OCI-LY7 (cell line): ENCODE results near the gene RAD51D. TPM values are rescaled to one million over a fixed set of nuclear protein-coding genes. Genes with fewer than 3 reads are reported as not detected.
"Not testable (repeated sequence)": the region's sequence is repeated elsewhere in the genome, so short reads cannot be mapped to it uniquely, and the experiment has no call there.

ENCODE experiments used
- BruUV-seq: library from RNA; stranded (reverse); fragments of 400-500 nt; replicated peaks from 2 replicates; lab custom pipeline; 2021; lab: Mats Ljungman, UMichigan
- CTCF ChIA-PET: fragments of 300-600 bp; sonication (Branson Sonifier 250); formaldehyde crosslinking; loops from one replicate; lab custom pipeline; 2022; ENCODE audit warnings: antibody characterized with exemption; ENCODE audit not compliant: unreplicated experiment; lab: Charles Lee
- POLR2A ChIA-PET: fragments of 300-600 bp; sonication (Branson Sonifier 250); formaldehyde crosslinking; loops from one replicate; lab custom pipeline; 2022; ENCODE audit warnings: antibody characterized with exemption; lab: Charles Lee
- DNase-seq: peaks from one replicate; pipeline ENCODE4 v3.0.0-alpha.2; 2015; ENCODE audit warnings: low spot score
- H2AFZ ChIP-seq: fragments of 200-600 bp; sonication (generic), shearing (Covaris generic); 2 replicates; pipeline ENCODE4 v1.6.1; 2014; ENCODE audit warnings: mild to moderate bottlenecking, antibody characterized with exemption, low read length, moderate library complexity
- H3K27ac ChIP-seq: fragments of 200-600 bp; sonication (generic); 2 replicates; pipeline ENCODE4 v1.5.1; 2014; ENCODE audit warnings: mixed run types, low read depth, mild to moderate bottlenecking, moderate library complexity, low read length, inconsistent platforms; ENCODE audit not compliant: poor library complexity, severe bottlenecking
- H3K36me3 ChIP-seq: fragments of 200-600 bp; sonication (generic); 2 replicates; pipeline ENCODE4 v1.6.1; 2014; ENCODE audit warnings: mild to moderate bottlenecking, antibody characterized with exemption, low read length, moderate library complexity, mixed read lengths; ENCODE audit not compliant: insufficient read depth
- H3K4me1 ChIP-seq: fragments of 200-600 bp; sonication (generic); 2 replicates; pipeline ENCODE4 v1.5.1; 2014; ENCODE audit warnings: mild to moderate bottlenecking, low read length; ENCODE audit not compliant: insufficient read depth, poor library complexity, severe bottlenecking
- H3K4me2 ChIP-seq: fragments of 200-600 bp; sonication (generic); 2 replicates; pipeline ENCODE4 v1.6.1; 2014; ENCODE audit warnings: mild to moderate bottlenecking, low read length
- H3K4me3 ChIP-seq: fragments of 200-600 bp; sonication (generic); 2 replicates; pipeline ENCODE4 v1.5.1; 2014; ENCODE audit warnings: mild to moderate bottlenecking, low read depth, low read length; ENCODE audit not compliant: poor library complexity, severe bottlenecking
- H3K79me2 ChIP-seq: fragments of 200-600 bp; sonication (generic); 2 replicates; pipeline ENCODE4 v1.6.1; 2016; ENCODE audit warnings: low read depth, mild to moderate bottlenecking, low read length, moderate library complexity, mixed read lengths; ENCODE audit not compliant: insufficient read depth
- H3K9me2 ChIP-seq: fragments of 200-600 bp; sonication (generic); 2 replicates; pipeline ENCODE4 v1.6.1; 2016; ENCODE audit warnings: mild to moderate bottlenecking, low read length, mixed read lengths; ENCODE audit not compliant: insufficient read depth
- H3K9me3 ChIP-seq: fragments of 200-600 bp; sonication (generic); 2 replicates; pipeline ENCODE4 v1.6.1; 2014; ENCODE audit warnings: mild to moderate bottlenecking, mixed run types, low read length, mixed read lengths
- H4K20me1 ChIP-seq: fragments of 200-600 bp; sonication (generic); 2 replicates; pipeline ENCODE4 v1.6.1; 2014; ENCODE audit warnings: mild to moderate bottlenecking, antibody characterized with exemption, low read length, moderate library complexity, mixed read lengths; ENCODE audit not compliant: insufficient read depth
- EZH2phosphoT487 ChIP-seq: fragments of 200-600 bp; sonication (generic); IDR thresholded peaks from 2 replicates; pipeline ENCODE4 v1.6.1; 2018; ENCODE audit warnings: low read depth, borderline replicate concordance, mild to moderate bottlenecking, mixed run types, antibody characterized with exemption, low read length, moderate library complexity, mixed read lengths
- intact Hi-C: fragments of 100-400 bp; cut with micrococcal nuclease; formaldehyde crosslinking; loops from one replicate; pipeline ENCODE4 v1.10.0; 2022; ENCODE audit not compliant: unreplicated experiment
- total RNA-seq, 2 experiments: library from RNA; depleted of rRNA in 1 of 2; stranded (reverse); fragments of >200 nt in 1 of 2; shearing (Covaris generic) in 1 of 2; gene quantifications; 2 replicates each; pipeline ENCODE4 v1.2.3, GENCODE V29; 2014 to 2022
- TF ChIP-seq, protein P1 (sequence below): fragments of 200-600 bp; sonication (generic); conservative IDR thresholded peaks from 2 replicates; pipeline ENCODE4 v1.5.1; 2014; ENCODE audit warnings: mild to moderate bottlenecking, antibody characterized with exemption, low read length, moderate library complexity, mixed read lengths

The RAD51D gene
- total RNA-seq, 2 experiments from 2014 or later, result 22.4 to 40.6 TPM

GRCh38 chr17:35154196-35155165 is 34.8 kb upstream of the RAD51D start:
- H3K4me3 ChIP-seq, result no peak overlapping the region
- ChIA-PET POLR2A (no interaction called here), CTCF (no interaction called here)
- TF ChIP-seq EZH2phosphoT487, result no peak
- TF ChIP-seq, protein P1, sequence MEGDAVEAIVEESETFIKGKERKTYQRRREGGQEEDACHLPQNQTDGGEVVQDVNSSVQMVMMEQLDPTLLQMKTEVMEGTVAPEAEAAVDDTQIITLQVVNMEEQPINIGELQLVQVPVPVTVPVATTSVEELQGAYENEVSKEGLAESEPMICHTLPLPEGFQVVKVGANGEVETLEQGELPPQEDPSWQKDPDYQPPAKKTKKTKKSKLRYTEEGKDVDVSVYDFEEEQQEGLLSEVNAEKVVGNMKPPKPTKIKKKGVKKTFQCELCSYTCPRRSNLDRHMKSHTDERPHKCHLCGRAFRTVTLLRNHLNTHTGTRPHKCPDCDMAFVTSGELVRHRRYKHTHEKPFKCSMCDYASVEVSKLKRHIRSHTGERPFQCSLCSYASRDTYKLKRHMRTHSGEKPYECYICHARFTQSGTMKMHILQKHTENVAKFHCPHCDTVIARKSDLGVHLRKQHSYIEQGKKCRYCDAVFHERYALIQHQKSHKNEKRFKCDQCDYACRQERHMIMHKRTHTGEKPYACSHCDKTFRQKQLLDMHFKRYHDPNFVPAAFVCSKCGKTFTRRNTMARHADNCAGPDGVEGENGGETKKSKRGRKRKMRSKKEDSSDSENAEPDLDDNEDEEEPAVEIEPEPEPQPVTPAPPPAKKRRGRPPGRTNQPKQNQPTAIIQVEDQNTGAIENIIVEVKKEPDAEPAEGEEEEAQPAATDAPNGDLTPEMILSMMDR, result no peak
- no peaks in the 10 kb centered on the region for H3K9me3 ChIP-seq
- no peaks in the 10 kb centered on the region for H3K9me2 ChIP-seq
- no peaks in the 10 kb centered on the region for H4K20me1 ChIP-seq
- H3K27ac ChIP-seq, result no peak overlapping the region
- no peak overlapping the region for H3K4me2 ChIP-seq
- no peak for DNase-seq
- no peaks in the 10 kb centered on the region for H3K4me1 ChIP-seq
- no peaks in the 10 kb centered on the region for H3K79me2 ChIP-seq
- no peaks in the 10 kb centered on the region for H3K36me3 ChIP-seq
- intact Hi-C loops, result no loop called here
- no TSS peak for BruUV-seq
- H2AFZ ChIP-seq, result no peak overlapping the region

DNA sequence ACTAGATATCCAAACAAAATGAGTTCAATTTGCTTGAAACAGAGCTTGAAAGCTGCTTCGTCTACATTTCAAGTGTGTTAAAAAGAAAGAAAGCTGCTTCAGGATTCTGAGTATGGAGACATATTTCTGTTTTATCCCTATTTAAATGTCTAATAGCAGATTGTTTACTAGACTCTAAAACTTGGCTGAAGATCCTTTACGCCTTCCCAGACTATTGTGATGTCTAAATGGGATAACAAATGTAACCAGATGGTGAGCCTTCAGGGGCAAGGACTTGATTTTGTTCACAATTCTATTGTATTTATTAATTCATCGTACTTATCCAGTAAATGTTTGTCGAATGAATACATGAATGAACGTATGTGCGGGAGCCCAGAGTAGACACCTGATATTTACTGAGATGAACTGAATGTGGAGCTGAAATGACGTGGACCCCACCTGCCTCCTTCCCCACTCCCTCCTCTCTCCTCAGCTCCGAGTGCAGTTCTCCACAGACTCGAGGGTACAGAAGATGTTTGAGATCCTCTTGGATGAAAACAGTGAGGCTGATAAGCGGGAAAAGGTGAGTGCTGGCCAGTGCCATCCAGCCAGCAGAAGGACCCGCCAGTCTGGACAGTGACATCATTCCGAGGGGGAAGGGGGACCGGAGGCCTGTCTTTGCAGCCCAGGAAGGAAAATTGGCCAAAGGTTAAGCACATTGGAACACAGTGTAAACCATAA is 32.9 kb upstream of the RAD51D start:
- Histone ChIP-seq H3K36me3 (no peaks in the 10 kb centered on the region), H3K9me3 (no peaks in the 10 kb centered on the region), H3K79me2 (no peaks in the 10 kb centered on the region), H3K27ac (no peak overlapping the region), H3K4me3 (no peak overlapping the region), H2AFZ (no peak overlapping the region), H3K9me2 (no peaks in the 10 kb centered on the region), H3K4me2 (no peak overlapping the region), H3K4me1 (no peaks in the 10 kb centered on the region), H4K20me1 (no peaks in the 10 kb centered on the region)
- no TSS peak for BruUV-seq
- POLR2A ChIA-PET, result no interaction called here
- no peak for DNase-seq
- intact Hi-C loops, result no loop called here
- no peak for TF ChIP-seq EZH2phosphoT487
- TF ChIP-seq, protein P1, result no peak
- CTCF ChIA-PET, result no interaction called here

DNA sequence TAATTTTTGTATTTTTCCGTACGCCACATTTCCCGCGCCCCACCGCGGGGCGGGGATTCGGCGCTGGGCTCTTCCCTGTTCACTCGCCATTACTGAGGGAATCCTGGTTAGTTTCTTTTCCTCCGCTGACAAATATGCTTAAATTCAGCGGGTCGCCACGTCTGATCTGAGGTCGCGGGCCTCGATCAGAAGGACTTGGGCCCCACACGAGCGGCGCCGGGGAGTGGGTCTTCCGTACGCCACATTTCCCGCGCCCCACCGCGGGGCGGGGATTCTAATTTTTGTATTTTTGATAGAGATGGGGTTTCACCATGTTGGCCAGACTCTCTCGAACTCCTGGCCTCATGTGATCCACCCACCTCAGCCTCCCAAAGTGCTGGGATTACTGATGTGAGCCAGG is 31.4 kb upstream of the RAD51D start:
- H2AFZ ChIP-seq, BruUV-seq, H3K27ac ChIP-seq, H3K9me3 ChIP-seq, H3K4me1 ChIP-seq, H3K79me2 ChIP-seq, intact Hi-C loops, H3K36me3 ChIP-seq, H3K4me2 ChIP-seq, CTCF ChIA-PET, POLR2A ChIA-PET, H3K9me2 ChIP-seq, DNase-seq, H4K20me1 ChIP-seq, H3K4me3 ChIP-seq: not testable (repeated sequence)
